NCI-H2227 treated with DMSO at 0.1 percent for 48 hours (cell line): ENCODE results near the gene CC2D1B.

Source experiments
- DNase-seq: peaks from one replicate; lab custom pipeline; 2025; lab: John Stamatoyannopoulos, UW

Gene CC2D1B

GRCh38 chr1:52305417-52306226 is 60.4 kb downstream of the CC2D1B start:
- DNase-seq: no peak
